ENCODE data around the gene TRDN.

DNA sequence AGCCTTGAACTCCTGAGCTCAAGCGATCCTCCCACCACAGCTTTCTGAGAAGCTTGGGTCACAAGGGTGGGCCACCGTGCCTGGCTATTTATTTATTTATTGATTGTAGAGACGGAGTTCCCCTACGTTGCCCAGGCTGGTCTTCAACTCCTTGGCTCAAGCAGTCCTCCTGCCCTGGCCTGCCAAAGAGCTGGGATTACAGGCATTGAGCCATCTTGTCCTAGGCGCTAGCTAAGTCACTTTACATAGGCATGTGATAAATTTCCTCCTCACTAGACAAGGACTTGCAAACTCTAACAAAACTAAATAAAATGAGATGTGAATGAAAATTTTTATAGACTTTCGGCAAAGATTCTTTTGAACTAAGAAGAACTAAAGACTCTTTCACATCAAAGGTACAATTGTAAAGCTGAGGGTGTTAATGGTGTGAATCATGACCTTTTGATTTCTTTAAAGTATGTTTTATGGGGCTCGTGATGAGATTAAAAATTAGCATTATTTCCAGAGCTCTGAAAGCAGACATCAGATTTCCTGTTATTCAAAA, 428.7 kb downstream of the TRDN start:
- TF ChIP-seq, protein P1, sequence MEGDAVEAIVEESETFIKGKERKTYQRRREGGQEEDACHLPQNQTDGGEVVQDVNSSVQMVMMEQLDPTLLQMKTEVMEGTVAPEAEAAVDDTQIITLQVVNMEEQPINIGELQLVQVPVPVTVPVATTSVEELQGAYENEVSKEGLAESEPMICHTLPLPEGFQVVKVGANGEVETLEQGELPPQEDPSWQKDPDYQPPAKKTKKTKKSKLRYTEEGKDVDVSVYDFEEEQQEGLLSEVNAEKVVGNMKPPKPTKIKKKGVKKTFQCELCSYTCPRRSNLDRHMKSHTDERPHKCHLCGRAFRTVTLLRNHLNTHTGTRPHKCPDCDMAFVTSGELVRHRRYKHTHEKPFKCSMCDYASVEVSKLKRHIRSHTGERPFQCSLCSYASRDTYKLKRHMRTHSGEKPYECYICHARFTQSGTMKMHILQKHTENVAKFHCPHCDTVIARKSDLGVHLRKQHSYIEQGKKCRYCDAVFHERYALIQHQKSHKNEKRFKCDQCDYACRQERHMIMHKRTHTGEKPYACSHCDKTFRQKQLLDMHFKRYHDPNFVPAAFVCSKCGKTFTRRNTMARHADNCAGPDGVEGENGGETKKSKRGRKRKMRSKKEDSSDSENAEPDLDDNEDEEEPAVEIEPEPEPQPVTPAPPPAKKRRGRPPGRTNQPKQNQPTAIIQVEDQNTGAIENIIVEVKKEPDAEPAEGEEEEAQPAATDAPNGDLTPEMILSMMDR (IDR thresholded peaks at IDR 0.05), result no peak
- TF ChIP-seq POLR2A (IDR thresholded peaks at IDR 0.05), result no peak
